HG02642 (cell line): ENCODE measurements around the gene RNU1-1.
"Not testable (repeated sequence)": the region's sequence is repeated elsewhere in the genome, so short reads cannot be mapped to it uniquely, and the experiment has no call there.

ENCODE experiments used
- ATAC-seq: cut with Tn5 transposase; IDR thresholded peaks from one replicate; pipeline ENCODE4 v1.9.1; 2021; ENCODE audit warnings: mild to moderate bottlenecking; ENCODE audit not compliant: unreplicated experiment, poor library complexity

RNU1-1 gene

DNA sequence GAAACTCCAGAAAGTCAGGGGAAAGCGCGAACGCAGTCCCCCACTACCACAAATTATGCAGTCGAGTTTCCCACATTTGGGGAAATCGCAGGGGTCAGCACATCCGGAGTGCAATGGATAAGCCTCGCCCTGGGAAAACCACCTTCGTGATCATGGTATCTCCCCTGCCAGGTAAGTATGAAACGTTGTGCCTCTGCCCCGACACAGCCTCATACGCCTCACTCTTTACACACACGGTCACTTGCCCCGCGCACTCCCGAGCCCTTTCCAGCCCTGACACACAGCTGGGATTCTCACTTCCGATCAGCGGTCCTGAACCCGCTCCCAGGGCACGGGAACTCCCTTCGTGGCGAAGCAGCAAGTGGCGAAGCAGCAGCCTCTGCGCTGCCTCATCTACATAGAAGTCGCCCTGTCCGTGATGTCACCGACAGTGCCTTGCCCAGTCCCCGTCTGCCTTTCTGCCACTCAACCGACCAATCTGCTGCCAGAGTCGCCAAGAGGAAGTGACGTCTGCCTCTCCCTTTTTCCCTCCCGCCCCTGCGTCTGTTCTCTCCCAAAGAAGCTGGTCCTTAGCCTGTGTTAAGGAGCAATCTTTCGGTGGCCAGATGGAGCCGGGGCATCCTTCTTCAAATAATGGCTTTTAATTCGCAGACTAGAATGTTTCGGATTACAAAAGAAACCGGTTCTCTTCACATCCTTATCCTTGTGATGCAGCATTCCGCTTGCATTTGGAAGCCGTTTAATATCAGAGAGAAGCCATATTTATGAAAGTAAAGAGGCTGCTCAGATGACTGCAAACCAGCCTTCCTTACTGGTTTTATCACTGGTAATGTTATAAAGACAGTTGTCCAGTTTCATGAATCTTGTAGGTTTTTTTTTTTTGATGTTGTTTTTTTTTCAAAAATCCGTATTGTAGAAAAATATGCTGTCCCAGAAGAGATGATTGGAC is at the start of gene RNU1-1:
Gene RNU1-1, minus strand, starts transcription at position 179 of the 949 bp plus-strand sequence.
- peak; percentile 55 for ATAC-seq

DNA sequence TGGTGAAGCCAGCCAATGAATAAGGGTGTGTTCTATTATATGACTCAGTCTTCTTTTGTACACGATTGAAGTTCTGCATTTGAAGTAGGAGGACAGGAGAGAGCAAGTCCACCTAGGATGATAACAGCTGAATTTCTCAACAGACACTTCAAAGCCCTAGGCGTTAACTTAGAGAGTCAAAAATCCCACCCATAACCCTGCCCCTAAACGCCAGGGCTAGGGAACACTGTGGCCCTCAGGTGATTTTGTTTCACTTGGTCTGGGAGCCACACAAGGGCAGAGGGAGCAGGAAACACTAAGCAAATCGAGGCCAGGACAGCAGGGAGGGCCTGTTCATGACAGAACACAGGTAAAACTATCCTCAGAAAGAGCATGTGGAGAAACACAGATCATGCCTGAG is 47.0 kb upstream of the RNU1-1 start:
- not testable (repeated sequence) for ATAC-seq

DNA sequence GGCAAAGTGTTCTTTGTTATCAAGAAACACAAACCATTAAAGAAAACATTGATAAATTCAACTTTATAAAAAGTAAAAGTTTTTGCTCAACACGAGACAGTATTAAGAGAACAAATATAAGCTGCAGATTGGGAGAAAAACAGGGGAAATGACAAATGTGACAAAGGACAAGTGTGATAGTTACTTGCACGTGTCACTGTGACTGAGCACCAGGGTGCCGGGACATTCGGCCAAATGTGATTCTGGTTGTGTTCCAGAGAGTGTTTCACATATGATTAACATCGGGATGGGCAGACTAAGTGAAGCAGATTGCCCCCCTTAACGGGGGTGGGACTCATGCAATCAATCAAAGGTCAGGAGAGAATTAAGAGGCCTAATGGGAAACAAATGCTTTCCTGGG is 46.4 kb upstream of the RNU1-1 start:
- not testable (repeated sequence) for ATAC-seq

DNA sequence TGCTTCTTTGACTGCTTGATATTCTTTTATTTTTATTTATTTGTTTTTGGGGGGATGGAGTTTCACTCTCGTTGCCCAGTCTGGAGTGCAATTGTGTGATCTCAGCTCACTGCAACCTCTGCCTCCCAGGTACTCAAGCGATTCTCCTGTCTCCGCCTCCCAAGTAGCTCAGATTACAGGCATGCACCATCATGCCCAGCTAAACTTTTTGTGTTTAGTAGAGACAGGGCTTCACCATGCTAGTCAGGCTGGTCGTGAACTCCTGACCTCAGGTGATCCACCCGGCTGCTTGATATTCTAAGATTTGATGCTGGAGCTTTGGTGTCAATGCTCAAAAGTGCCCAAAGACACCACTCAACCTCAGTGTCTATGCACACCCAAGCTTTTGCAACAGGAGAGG is 45.6 kb upstream of the RNU1-1 start:
- not testable (repeated sequence) for ATAC-seq

DNA sequence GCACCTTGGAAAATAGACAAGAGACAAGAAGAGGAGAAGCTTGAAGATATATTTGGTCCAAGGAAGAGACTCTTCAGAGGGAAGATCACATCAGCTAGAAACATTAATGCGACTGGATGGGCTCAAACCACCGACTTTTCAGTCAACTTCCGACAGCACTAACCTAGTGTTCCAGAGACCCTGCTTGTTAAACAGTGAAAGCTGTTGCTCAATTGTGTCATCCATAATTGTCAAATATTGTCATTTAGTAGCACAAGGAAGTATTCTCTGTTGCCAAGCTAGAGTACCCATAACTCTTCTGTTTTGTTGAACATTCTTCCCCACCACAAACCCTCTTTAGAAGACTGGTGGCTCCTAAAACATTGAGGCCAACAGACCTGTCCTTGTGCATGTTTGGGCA is 42.9 kb upstream of the RNU1-1 start:
- ATAC-seq: not testable (repeated sequence)

DNA sequence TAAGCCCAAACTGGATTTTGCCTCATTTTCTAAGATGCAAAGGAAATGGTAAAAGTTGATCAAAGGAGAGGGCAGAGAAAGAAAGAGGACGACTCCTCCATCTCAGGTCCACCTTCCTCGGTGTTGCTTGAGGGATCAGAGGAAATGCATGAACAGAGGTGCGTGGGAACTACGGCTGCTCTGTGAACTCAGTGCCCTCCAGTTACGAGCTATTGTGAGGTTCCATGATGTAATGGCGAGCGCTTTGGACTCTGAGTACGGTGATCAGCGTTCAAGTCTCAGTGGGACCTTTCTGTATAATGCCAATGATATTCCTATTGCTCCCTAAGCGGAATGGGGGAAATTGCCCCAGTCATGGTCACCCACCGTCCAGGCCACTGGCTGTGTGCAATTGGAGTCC is 39.2 kb upstream of the RNU1-1 start:
- not testable (repeated sequence) for ATAC-seq

DNA sequence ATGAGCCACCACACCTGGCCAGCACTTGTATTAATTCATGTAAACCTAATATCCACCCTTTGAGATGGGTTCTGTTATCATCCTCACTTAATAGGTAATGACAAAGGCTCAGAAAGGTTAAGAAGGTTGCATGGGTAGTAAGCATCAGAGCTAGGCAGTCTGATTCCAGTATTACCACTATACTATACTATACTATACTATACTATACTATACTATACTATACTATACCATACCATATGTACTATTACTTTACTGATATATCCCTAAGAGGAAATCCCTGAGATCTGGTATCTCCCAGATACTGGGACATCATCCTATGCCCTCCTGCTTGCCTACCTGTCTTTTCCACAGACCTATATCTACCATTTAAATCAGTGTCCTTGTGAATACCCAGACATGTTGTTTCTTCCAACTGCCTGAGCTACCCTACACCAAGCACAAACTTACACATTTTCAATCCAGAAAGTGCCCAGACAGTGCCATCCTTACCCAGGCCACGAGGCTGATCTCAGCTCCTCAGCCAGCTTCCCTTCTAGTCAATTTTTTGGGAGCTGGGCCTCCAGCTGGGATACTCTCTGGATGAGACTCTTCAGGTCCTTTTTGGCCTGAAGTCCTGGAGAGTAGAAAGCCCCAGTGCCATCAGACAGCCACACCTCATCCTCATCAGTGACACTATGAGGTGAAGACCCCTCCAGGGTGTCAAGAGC is 36.3 kb upstream of the RNU1-1 start:
- not testable (repeated sequence) for ATAC-seq

DNA sequence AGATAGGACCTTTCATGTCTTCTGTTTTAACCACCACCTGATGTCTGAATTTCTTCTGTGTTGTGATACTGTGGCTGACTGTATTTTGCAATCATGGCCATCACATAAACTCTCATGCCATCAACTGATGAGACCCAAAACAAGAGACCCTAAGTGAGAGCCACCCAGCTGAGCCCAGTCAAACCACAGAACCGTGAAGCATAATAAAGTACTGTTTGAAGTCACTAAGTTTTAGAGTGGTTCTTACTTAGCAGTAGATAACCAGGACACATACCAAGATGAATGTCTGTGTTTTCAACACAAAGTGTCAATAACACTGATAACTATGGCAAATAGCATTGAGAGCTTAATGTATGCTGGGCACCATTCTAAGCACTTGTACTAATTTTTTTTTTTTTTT is 35.5 kb upstream of the RNU1-1 start:
- ATAC-seq: not testable (repeated sequence)

DNA sequence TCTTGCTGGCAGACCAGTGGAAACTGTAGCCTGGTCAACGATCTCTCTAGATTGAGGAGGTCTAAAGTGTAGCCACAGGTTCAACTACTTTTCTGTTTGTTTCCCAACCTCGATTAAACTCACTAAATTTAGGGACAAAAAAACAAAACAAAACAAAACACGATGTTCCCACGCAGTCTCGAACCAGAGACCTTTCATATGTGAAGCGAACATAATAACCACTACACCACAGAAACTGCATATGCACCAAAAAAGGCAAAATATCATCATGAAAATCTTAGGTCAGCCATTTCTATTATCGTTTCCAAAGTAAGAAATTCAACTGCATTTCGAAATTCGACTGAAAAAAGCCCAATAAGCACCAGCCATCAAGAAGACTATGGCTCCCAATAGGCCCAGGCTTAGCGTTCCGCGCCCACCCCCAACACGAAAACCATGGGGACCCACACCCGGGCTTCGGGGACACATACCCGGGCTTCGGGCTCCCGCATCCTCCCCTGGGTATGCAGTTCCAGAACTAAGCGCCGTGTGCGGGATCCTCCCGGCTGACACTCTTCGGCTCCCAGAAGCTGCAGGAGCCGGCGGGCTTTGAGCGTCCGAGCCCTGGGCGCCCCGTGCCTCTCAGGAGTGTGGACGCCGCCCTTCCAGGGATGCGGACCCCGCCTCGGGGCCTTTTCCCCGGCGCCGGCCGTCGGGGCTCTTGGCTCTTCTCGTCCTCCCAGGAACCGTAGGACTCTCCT is 33.6 kb upstream of the RNU1-1 start:
- not testable (repeated sequence) for ATAC-seq

DNA sequence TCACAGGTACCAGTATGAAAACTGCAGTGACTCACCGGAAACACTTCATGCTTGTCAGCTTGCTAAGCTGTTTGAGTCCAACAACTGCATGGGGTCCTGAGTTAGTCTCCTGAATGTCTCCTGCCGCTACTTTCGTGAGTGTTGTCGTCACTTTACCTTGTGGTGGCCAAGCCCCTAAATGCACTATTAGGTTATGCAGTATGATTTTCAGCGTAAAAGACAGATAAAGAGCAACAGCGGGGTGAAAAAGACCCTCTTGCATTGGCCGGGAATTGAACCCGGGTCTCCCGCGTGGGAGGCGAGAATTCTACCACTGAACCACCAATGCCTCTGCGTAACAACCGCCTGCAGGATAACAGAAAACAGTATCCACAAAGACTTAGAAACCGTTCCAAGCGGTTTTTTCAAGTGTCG is 31.6 kb upstream of the RNU1-1 start:
- not testable (repeated sequence) for ATAC-seq

DNA sequence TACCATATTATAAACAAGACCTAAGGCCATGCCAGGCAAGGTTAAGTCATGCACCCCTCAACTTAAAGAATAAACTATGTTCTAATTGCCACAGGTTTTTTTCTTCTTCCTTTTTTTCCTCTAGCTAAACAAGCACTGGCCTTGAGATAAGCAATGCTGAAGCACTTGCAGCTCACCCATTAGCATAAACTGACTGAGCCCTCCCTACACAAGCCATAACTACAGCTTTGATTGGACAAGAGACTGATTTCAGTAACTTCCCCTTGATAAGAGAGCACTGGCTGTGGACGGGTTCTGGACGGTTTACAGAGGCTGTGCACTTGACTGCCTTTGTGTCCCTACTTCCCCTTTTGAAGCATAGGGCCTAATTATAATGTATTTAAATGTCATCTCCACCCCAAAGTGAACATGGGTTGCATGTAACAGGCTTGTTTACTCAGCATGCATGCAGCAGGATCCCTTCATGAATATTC is 26.4 kb upstream of the RNU1-1 start:
- ATAC-seq: not testable (repeated sequence)

DNA sequence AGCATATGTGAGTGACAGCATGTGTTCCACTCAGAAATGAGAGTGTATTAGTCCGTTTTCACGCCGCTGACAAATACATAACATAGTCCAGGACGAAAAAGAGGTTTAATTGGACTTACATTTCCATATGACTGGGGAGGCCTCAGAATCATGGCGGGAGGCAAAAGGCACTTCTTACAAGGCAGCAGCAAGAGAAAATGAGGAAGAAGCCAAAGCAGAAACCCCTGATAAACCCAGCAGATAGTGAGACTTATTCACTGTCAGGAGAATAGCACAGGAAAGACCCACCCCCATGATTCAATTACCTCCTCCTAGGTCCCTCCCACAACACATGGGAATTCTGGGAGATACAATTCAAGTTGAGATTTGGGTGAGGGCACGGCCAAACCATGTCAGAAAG is 23.4 kb upstream of the RNU1-1 start:
- not testable (repeated sequence) for ATAC-seq

DNA sequence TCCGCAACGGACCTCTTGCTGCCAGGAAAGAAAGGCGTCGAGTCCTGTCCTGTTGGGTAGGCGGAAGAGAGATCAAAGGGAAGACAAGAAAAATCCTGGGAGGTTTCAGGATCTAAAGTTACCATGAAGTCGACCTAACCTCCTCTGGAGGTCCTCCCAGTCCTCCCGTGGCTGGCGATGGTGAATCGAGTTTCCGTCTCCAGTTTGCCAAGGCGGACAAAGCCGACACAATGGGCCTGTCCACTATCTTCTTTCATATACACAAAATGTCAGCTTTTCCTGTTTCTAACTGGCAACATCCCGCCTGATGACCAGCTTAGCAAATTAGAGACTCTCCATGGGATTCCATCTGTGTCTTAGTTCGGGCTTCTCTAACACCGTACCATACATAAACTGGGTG is 22.7 kb upstream of the RNU1-1 start:
- not testable (repeated sequence) for ATAC-seq

DNA sequence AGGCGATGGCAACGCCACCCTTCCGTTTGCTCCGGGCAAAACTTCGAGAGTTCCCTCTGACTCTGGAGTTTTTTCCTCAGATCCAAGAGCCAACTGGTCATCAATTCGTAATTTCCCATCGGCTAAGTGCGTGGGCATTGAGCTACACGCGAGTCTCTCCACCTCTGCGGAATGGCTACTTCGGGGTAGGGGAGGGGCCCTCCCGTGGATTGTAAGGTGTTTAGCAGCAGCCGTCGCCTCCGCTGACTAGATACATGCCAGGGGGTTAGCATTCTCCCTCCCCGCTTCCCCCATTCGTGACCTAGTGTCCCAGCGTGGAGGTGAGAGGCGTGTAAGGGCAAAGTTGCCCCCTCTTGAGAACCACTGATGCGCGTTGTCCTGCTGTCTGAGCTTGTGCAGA is 21.8 kb upstream of the RNU1-1 start:
- not testable (repeated sequence) for ATAC-seq

DNA sequence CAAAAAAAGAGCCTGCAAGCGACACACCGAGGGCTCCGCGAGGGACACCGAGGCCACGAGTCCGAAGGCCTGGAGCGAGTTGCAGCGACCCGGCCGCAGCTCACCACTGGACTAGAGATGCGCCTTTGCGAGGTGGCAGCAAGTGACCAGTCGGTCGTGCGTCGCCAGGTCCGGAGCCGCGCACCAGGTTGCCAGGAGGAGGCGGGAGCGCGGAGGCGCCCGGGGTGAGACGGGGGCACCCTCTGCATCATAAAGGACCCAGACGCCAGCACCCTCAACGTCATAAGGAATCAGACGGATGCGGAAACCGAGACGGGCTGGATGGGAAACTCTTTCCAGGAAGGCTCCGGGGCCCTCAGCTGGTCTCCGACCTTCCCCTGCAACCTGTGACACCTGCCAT is 21.4 kb upstream of the RNU1-1 start:
- not testable (repeated sequence) for ATAC-seq

DNA sequence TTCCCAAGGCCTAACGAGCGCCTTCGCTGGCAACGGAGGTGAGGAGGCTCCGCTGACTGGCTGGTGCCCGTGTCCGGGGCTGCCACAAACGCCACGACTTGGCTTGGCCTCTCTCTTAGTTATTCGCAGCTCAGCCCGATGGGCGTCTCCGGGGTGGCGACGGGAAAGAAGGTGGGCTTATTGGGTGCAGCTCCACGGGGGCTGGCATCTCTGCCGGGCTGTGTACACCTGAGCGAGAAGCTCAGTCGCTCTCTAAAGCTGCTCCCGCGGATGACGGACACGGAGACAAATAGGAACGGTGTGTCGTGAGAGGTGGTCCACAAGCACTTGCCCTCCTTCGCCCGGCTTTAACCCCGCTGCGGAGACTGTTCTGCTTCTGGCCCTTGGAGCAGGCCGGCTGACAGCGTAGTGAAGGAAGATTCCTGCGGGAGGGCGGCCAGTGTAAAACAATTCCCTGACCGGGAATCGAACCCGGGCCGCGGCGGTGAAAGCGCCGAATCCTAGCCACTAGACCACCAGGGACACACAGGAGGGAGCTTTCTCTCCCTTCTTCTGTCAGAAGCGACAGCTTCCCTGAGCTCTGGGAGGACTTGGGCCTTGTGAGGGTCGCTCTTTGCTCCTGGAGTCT is 20.9 kb upstream of the RNU1-1 start:
- ATAC-seq: not testable (repeated sequence)

DNA sequence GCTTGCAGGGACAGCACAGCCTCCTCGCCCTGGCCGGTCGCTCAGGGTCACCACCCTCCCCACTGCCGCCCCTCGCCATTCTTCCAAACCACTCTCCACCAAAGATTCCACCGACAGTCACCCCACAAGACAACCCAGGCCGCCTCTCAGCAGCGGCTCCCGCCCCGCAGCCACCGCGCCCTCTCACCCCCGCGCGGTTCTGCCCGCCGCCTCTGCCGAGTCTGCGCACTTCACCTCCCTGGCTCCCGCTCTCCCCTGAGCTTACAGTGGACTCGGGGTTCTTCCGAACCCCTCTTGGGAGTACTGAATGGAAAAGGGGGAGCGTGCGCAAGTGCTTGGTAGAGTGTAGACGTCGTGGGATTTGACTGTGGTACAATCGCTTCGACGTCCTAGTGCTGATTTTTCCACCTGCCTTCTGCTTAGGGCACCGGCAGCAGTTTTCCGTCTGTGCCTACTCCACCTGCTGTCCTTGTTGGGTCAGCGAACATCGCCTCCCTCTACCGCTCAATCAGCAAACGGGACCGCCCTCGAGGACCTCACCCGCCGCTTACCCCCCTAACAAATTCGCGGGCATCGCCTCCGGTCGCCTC is 20.2 kb upstream of the RNU1-1 start:
- ATAC-seq: not testable (repeated sequence)

DNA sequence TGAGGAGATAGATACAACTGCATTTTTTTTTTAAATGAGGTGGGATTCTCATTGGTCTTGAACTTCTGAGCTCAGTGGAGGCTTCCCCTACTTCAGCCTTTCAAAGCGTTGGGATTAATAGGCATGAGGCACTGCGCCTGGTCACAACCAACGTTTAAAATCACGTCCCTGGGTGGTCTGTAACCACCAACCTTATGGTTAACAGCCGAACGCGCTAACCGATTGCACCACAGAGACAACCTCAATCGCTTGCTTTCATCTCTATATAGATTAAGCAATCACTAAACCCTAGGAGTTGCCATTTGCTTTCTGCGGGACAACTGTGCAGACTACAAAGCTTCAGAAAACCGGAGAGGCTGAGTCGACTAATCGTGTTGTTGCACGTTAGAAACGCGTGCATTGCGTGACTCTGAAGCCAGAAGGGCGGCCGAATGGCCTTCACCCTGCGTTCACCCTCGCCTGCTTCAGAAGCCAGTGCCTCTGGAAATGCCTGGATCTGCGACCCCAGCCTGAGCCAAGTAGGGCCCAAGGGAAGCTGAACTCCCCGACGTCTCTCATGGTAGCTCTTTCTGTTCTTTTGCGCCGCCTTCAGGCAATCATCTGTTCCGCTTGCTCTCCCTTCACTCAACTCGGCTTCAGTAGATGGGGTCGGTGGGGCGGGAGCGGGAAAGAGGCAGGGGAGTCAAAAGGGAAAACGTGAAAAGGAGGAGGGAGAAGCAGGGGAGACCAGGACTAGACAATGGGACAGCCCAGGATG is 18.3 kb upstream of the RNU1-1 start:
- ATAC-seq: not testable (repeated sequence)

DNA sequence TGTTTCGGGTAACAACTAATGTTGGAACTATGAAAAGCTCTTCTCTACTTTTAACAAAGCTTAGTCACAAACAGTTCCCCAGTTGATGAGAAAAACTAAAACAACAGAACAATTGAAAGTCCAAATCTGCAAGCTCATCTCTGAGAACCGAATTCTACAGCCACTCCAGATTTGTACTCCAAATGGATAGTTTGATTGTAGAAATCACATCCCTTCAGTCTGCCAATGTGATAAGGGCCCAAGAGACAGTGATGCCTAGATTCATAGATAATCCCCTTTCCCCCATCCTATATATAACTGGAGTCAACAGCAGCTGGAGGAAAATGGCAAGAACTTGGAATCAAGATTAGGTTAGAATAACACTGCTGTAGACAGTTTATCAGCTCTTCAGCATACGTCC is 14.3 kb upstream of the RNU1-1 start:
- not testable (repeated sequence) for ATAC-seq
